Keratinocyte (primary cell): ENCODE results near the gene DOCK3. TPM values are rescaled to one million over a fixed set of nuclear protein-coding genes. Genes with fewer than 3 reads are reported as not detected.
"Not testable (repeated sequence)": the region's sequence is repeated elsewhere in the genome, so short reads cannot be mapped to it uniquely, and the experiment has no call there.

ENCODE experiments used
- DNase-seq: peaks from one replicate; pipeline ENCODE4 v3.0.0-alpha.2; 2011; ENCODE audit warnings: low read depth, missing footprints, low spot score
- FAIRE-seq: peaks from 2 replicates; lab custom pipeline; 2011; peaks lifted over from hg19 to GRCh38; lab: Jason Lieb, UNC
- H2AFZ ChIP-seq: 2 replicates; pipeline ENCODE4 v1.6.0; 2012; ENCODE audit warnings: low read length, control low read depth, inconsistent platforms; ENCODE audit not compliant: control insufficient read depth
- H3K27ac ChIP-seq: 2 replicates; pipeline ENCODE4 v1.5.1; 2011; ENCODE audit warnings: low read length; ENCODE audit not compliant: control insufficient read depth, insufficient read depth
- H3K27me3 ChIP-seq: 3 replicates; pipeline ENCODE4 v1.6.0; 2011; ENCODE audit warnings: low read length; ENCODE audit not compliant: control insufficient read depth, insufficient read depth; ENCODE audit errors: extremely low read depth
- H3K36me3 ChIP-seq, 2 experiments: 2 replicates in 1 of 2; 3 replicates in 1 of 2; pipeline ENCODE4 v1.5.1; 2011; ENCODE audit warnings: low read length in 2 of 2, mild to moderate bottlenecking in 1 of 2; ENCODE audit not compliant: control insufficient read depth in 2 of 2, insufficient read depth in 2 of 2; ENCODE audit errors: extremely low read depth in 1 of 2
- H3K4me1 ChIP-seq: 3 replicates; pipeline ENCODE4 v1.5.1; 2011; ENCODE audit warnings: low read length; ENCODE audit not compliant: control insufficient read depth, insufficient read depth; ENCODE audit errors: extremely low read depth
- H3K4me2 ChIP-seq: 3 replicates; pipeline ENCODE4 v1.6.0; 2011; ENCODE audit warnings: low read depth, low read length; ENCODE audit not compliant: control insufficient read depth, insufficient read depth; ENCODE audit errors: extremely low read depth
- H3K4me3 ChIP-seq, 3 experiments: fragments of 200-600 bp in 1 of 3; sonication (generic) in 1 of 3; 2 replicates in 2 of 3; 3 replicates in 1 of 3; pipeline ENCODE4 v1.5.1; 2011 to 2016; ENCODE audit warnings: low read length in 3 of 3, mild to moderate bottlenecking in 3 of 3, control low read depth in 2 of 3, inconsistent platforms in 1 of 3, low read depth in 1 of 3, mixed read lengths in 1 of 3, mixed run types in 1 of 3, moderate library complexity in 1 of 3; ENCODE audit not compliant: control insufficient read depth in 2 of 3, insufficient read depth in 2 of 3; ENCODE audit errors: extremely low read depth in 1 of 3
- H3K79me2 ChIP-seq: 2 replicates; pipeline ENCODE4 v1.6.0; 2012; ENCODE audit warnings: low read length; ENCODE audit not compliant: control insufficient read depth, insufficient read depth
- H3K9ac ChIP-seq: 3 replicates; pipeline ENCODE4 v1.6.0; 2011; ENCODE audit warnings: low read length; ENCODE audit not compliant: control insufficient read depth, insufficient read depth; ENCODE audit errors: extremely low read depth
- H3K9me1 ChIP-seq: 3 replicates; pipeline ENCODE4 v1.6.0; 2011; ENCODE audit warnings: low read length; ENCODE audit not compliant: control insufficient read depth, insufficient read depth; ENCODE audit errors: extremely low read depth
- H3K9me3 ChIP-seq: 2 replicates; pipeline ENCODE4 v1.5.1; 2012; ENCODE audit warnings: low read depth, low read length; ENCODE audit not compliant: control insufficient read depth
- H4K20me1 ChIP-seq: 3 replicates; pipeline ENCODE4 v1.6.0; 2011; ENCODE audit warnings: low read length; ENCODE audit not compliant: control insufficient read depth, insufficient read depth; ENCODE audit errors: extremely low read depth
- EZH2 ChIP-seq: IDR thresholded peaks from one replicate; pipeline ENCODE4 v1.6.1; 2012; ENCODE audit warnings: inconsistent platforms, mild to moderate bottlenecking, low read length, moderate library complexity
- dilution Hi-C: fragments of 300-500 bp; cut with MboI; formaldehyde crosslinking; loops from one replicate; pipeline ENCODE4 v1.7.0; 2020; ENCODE audit warnings: low sequenced_read_pairs; ENCODE audit not compliant: extremely low pct_ligation_motif_present
- polyA plus RNA-seq, 5 experiments: library from polyadenylated mRNA; depleted of rRNA in 3 of 5; stranded (reverse) in 3 of 5; stranded (forward) in 1 of 5; unstranded in 1 of 5; fragments of >200 nt; gene quantifications; 1 replicate in 1 of 5; 2 replicates in 3 of 5; 3 replicates in 1 of 5; pipeline versions ENCODE4 v1.2.1 to v1.2.3, GENCODE V29; 2011 to 2012; ENCODE audit warnings: missing spikeins in 2 of 5, low read depth in 1 of 5, low replicate concordance in 1 of 5
- TF ChIP-seq, protein P1 (sequence below), 3 experiments: IDR thresholded peaks in 1 of 3; conservative IDR thresholded peaks in 1 of 3; optimal IDR thresholded peaks in 1 of 3; 2 replicates in 2 of 3; 3 replicates in 1 of 3; pipeline versions ENCODE3 to v1.5.1; 2011; ENCODE audit warnings: low read length in 3 of 3, mild to moderate bottlenecking in 3 of 3, moderate library complexity in 2 of 3, control low read depth in 1 of 3, inconsistent platforms in 1 of 3; ENCODE audit not compliant: insufficient read depth in 2 of 3; ENCODE audit errors: extremely low read depth in 1 of 3

The DOCK3 gene
- polyA plus RNA-seq, 1 donor (not counting 4 experiments of a cell fraction or from before 2014, with no cell fraction given): 0.10 TPM

DNA sequence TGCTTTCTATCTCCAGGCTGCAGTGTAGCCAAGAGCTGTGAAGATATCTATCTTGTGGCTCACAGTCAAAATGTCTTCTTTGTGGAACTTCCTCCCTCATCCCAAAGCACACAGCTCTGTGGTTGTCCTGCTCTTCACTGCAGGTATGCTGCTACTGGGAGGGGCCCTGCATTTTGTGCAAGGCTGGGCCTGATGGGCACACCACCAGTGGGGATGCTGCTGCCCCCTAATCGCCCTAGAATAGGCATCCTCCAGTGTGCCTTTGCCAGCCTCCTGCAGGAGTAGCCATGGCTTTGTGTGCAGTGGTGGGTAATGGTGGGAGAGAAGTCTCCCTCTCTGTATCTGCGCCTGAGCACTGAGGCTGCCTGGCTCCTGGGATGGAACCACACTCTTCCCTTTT lies 297.3 kb downstream of the DOCK3 start:
- no peak overlapping the region for H3K4me2 ChIP-seq
- no peaks in the 10 kb centered on the region for H3K4me1 ChIP-seq
- H3K9me3 ChIP-seq: no peaks in the 10 kb centered on the region
- no peaks in the 10 kb centered on the region for H4K20me1 ChIP-seq
- TF ChIP-seq, protein P1, sequence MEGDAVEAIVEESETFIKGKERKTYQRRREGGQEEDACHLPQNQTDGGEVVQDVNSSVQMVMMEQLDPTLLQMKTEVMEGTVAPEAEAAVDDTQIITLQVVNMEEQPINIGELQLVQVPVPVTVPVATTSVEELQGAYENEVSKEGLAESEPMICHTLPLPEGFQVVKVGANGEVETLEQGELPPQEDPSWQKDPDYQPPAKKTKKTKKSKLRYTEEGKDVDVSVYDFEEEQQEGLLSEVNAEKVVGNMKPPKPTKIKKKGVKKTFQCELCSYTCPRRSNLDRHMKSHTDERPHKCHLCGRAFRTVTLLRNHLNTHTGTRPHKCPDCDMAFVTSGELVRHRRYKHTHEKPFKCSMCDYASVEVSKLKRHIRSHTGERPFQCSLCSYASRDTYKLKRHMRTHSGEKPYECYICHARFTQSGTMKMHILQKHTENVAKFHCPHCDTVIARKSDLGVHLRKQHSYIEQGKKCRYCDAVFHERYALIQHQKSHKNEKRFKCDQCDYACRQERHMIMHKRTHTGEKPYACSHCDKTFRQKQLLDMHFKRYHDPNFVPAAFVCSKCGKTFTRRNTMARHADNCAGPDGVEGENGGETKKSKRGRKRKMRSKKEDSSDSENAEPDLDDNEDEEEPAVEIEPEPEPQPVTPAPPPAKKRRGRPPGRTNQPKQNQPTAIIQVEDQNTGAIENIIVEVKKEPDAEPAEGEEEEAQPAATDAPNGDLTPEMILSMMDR (optimal IDR thresholded peaks at IDR 0.05 in 1 of 3, IDR thresholded peaks at IDR 0.05 in 1 of 3, conservative IDR thresholded peaks at IDR 0.05 in 1 of 3; ENCODE audit: extremely low read depth in 1 of 3, insufficient read depth in 2 of 3, low read length in 3 of 3): no peak
- TF ChIP-seq EZH2: no peak
- H3K4me3 ChIP-seq: no peak overlapping the region
- H3K36me3 ChIP-seq: no peaks in the 10 kb centered on the region
- H3K9me1 ChIP-seq: no peaks in the 10 kb centered on the region
- no peak overlapping the region for H3K9ac ChIP-seq
- FAIRE-seq (no peak), DNase-seq (no peak)
- no peaks in the 10 kb centered on the region for H3K27me3 ChIP-seq
- H3K79me2 ChIP-seq: no peaks in the 10 kb centered on the region
- no peak overlapping the region for H3K27ac ChIP-seq
- dilution Hi-C loops: no loop called here
- H2AFZ ChIP-seq: no peak overlapping the region

DNA sequence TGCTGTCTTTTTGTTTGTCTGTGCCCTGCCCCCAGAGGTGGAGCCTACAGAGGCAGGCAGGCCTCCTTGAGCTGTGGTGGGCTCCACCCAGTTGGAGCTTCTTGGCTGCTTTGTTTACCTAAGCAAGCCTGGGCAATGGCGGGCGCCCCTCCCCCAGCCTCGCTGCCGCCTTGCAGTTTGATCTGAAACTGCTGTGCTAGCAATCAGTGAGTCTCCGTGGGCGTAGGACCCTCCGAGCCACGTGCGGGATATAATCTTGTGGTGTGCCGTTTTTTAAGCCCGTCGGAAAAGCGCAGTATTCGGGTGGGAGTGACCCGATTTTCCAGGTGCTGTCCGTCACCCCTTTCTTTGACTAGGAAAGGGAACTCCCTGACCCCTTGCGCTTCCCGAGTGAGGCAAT lies 303.9 kb downstream of the DOCK3 start:
- H3K36me3 ChIP-seq, H3K9me1 ChIP-seq, H3K4me1 ChIP-seq, DNase-seq, H3K4me2 ChIP-seq, FAIRE-seq, H3K9ac ChIP-seq, dilution Hi-C loops, H2AFZ ChIP-seq, H3K27ac ChIP-seq, H3K79me2 ChIP-seq, H3K4me3 ChIP-seq, H3K9me3 ChIP-seq, H4K20me1 ChIP-seq, H3K27me3 ChIP-seq: not testable (repeated sequence)

DNA sequence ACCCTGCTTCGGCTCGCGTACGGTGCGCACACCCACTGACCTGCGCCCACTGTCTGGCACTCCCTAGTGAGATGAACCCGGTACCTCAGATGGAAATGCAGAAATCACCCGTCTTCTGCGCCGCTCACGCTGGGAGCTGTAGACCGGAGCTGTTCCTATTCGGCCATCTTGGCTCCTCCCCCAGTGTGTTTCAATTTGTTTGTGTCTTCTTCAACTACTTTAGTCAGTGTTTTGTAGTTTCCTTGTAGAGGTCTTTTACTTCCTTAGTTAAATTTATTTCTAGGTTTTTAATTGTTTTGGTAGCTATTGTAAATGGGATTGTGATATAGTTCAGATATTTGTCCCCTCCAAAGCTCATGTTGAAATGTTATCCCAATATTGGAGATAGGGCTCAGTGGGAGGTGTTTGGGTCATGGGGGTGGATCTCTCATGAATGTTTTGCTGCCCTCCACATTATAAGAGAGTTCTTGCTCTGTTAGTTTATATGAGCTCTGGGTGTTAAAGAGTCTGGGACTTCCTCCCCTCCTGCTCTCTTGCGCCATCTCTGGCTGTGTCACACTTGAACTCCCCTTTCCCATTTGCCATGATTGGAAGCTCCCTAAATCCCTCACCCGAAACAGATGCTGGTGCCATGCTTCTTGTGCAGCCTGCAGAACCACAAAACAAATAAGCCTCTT lies 304.4 kb downstream of the DOCK3 start:
- Histone ChIP-seq H3K4me2 (no peak overlapping the region), H3K9ac (no peak overlapping the region), H3K4me1 (no peaks in the 10 kb centered on the region), H3K9me3 (no peaks in the 10 kb centered on the region), H3K36me3 (no peaks in the 10 kb centered on the region), H3K27ac (no peak overlapping the region), H4K20me1 (no peaks in the 10 kb centered on the region), H3K4me3 (no peak overlapping the region), H3K79me2 (no peaks in the 10 kb centered on the region), H2AFZ (no peak overlapping the region), H3K27me3 (no peaks in the 10 kb centered on the region), H3K9me1 (no peaks in the 10 kb centered on the region)
- DNase-seq (no peak), FAIRE-seq (no peak)
- dilution Hi-C loops: no loop called here
- TF ChIP-seq, protein P1 (optimal IDR thresholded peaks at IDR 0.05 in 1 of 3, IDR thresholded peaks at IDR 0.05 in 1 of 3, conservative IDR thresholded peaks at IDR 0.05 in 1 of 3; ENCODE audit: extremely low read depth in 1 of 3, insufficient read depth in 2 of 3, low read length in 3 of 3): peak in 2 of 3 experiments; percentile 2 to 36
- TF ChIP-seq EZH2: no peak
